EL (cell line): ENCODE results near the gene TMEM242.
"Not testable (repeated sequence)": the region's sequence is repeated elsewhere in the genome, so short reads cannot be mapped to it uniquely, and the experiment has no call there.

ENCODE experiments used
- DNase-seq: peaks from one replicate; pipeline ENCODE4 v3.0.0-alpha.2; 2016

TMEM242 gene

DNA sequence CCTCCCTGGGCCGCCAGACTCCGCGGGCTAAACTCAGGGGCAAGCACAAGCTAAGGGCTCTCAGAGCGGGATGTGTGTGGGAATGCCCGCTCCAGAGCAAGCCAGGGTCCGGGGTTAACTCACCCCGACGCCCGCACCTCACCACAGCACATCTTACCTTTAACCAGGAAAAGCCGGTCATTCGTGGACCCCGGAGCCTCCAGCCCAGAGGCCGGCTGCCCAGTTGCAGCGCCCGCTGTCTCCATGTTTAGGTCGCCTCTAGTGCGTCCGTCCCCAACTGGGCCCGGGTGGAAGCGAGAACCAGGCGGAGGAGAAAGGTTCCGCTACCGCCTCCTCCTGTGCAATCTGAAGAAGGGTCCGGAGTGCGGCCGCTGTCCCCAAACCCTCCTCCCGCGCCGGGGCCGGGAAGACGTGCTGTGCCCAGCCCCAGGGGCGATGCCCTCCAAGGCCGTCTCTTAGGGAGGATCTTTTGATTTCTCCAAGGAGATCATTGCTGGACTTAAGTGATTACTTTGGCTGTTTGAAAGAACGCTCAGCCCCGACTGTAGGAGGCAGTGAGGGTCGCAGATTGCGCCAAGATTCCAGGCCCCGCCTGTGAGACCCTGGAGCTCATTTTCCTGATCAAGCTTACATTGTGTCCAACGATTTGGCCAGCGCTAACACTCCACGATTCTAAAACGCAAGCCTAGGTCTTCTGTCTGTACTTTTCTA lies at the start of gene TMEM242:
Gene TMEM242, minus strand, starts transcription at position 265 of the 711 bp plus-strand sequence. Its CDS starts 20 bp downstream, at position 245.
- DNase-seq, result peak; percentile 95

- no peak for DNase-seq
Measured at GRCh38 chr6:157372501-157373280, 49.4 kb upstream of the TMEM242 start.

DNA sequence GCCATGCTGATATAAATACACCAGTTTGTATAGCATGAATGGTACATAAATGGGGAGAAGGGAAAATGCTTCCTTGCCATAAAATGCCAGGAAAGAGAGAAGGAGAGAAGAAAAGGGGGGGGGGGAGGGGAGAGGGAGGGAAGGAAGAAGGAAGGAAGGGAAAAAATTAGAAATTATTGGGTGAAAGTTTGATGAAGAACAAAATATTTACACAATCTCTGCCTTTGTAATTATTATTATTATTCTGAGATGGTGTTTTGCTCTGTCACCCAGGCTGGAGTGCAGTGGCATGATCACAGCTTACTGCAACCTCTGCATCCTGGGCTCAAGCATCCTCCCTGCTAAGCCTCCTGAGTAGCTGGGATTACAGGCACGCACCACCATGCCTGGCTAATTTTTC lies 47.4 kb upstream of the TMEM242 start:
- DNase-seq, result no peak

- DNase-seq, result no peak
Measured at GRCh38 chr6:157368359-157369049, 45.2 kb upstream of the TMEM242 start.

DNA sequence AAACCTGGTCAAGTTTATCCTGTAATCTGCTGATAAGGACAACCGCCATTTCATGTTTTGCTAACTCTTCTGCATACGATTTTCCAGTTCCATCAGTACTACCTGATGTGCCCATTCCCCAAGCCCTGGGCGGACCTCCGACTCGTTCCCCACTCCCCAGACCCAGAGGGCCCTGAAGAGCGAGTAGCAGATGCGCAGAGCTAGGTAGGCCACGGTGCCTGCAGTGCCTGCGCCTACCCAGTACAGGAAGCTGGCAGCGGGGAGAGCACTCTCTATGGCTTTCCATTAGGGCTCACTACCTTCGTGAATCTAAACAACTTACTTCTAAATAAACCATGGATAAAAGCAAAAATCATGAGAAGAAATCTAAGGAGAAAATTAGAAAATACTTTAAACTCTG lies 43.3 kb upstream of the TMEM242 start:
- DNase-seq, result no peak

GRCh38 chr6:157364705-157365104 lies 41.4 kb upstream of the TMEM242 start:
- DNase-seq, result no peak

- DNase-seq, result no peak
Measured at GRCh38 chr6:157361886-157362285, 38.6 kb upstream of the TMEM242 start.

- no peak for DNase-seq
Measured at GRCh38 chr6:157358287-157358686, 35.0 kb upstream of the TMEM242 start.

DNA sequence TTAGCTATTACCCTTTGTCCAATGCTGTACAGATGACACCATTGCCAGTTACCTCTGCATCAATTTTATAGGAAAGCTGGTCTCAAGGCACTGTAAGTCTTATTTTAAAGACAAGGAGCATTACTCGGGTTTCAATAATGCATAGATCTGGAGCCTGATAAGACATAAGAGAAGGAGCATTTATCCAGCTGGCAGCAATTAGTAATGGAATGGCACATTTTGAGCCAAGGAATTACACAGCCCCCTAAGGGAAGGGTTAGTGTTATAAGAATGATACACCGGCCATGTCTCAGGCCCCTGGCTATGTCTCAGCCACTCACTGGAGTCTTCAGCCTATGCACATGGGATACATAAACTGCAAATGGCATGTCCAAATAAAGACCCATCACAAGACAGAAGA lies 23.1 kb upstream of the TMEM242 start:
- DNase-seq, result peak; percentile 47

GRCh38 chr6:157343732-157344131 lies 20.4 kb upstream of the TMEM242 start:
- no peak for DNase-seq

DNA sequence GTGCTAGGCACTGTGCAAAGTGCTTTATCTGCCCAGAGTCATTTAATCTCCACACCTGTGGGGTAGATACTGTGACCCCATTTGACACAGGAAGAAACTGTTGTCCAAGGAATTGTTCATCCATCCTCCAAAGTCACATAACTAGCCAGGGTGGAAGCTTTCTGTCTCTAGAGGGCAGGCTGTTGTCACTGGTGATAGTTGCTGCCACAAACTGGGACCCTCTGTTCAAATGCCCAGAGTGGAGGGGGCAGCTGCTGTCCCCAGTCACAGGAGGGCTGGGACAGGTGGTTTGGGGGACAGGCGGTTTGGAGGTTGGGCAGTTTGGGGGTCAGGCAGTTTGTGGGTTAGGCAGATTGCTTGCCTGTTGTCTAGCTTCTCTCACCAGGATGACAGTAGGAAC lies 16.1 kb upstream of the TMEM242 start:
- DNase-seq, result no peak

DNA sequence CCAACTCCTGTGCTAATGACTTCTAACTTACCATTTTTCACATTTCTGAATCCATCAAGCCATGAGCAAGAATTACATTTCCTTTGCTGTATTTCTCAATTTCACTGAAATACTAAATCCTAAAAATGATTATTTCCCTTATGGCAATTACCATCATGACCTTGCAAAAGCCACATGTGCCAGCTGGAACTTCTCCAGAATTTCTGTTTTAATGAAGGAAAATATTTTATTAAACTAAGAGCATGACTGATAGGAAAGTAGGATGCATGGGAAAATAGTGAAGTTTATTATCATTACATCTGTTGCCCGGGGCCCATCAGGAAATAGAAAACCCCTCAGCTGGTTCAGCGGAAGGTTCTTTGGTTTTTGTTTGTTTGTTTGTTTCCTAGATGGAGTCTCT lies 14.4 kb upstream of the TMEM242 start:
- DNase-seq, result no peak

- not testable (repeated sequence) for DNase-seq
Measured at GRCh38 chr6:157337276-157337675, 14.0 kb upstream of the TMEM242 start.

DNA sequence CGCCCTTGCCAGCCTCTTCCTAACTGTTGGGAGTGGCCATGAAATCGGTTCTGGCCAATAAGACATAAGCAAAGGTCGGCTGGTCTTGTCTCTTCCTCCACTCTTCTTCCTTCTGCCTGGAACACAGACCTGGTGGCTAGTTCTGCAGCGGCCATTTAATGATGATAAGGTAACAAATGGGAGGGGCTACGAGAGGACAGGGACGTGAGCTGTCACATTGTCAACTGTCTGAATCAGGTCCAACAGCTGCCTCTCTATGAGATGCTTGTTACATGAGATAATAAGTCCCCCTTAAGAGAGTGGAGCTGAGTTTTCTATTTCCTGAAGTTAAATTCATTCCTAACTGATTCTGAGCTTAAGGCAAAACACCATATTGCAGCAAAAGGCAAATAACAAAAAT lies 12.5 kb upstream of the TMEM242 start:
- DNase-seq, result peak; percentile 48

DNA sequence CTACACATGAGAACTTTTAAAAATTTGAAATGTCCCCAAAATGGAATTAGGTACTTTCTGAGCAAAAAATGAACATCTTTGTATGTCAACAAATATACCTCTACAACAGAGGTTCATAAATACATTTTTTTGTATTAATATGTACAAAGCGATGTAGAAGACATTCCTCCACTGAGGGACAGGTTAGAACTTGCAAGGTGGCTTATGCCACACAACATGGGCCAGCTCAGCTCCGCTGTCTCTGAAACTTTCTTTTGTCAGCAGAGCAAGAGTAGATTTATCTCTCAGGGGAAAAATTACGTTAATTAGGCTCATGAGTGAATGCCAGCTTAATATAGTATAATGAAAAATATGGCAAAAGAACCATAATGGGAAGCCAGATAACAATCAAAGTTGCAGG lies 10.6 kb upstream of the TMEM242 start:
- DNase-seq, result no peak

- DNase-seq, result no peak
Measured at GRCh38 chr6:157333537-157333936, 10.2 kb upstream of the TMEM242 start.

DNA sequence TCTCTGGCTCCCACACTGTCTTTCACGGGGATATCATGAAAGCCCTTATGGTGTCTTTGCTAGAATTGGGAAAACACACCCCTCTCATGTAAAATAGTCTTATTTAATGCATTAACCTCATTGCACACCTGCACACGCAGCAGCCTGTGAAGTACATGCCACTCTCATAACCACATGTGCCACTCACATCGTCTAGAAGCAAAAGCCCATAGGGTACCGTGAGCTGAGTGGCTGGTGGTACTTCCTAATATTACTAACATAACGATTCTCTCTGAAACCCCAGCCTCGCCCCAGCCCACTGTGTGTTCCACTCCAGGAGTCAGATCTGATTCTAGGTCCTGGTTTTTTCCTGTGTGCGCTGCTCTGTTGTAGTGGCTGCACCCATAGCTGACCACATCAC lies 9.5 kb upstream of the TMEM242 start:
- DNase-seq, result no peak

- DNase-seq, result no peak
Measured at GRCh38 chr6:157330831-157331230, 7.5 kb upstream of the TMEM242 start.

DNA sequence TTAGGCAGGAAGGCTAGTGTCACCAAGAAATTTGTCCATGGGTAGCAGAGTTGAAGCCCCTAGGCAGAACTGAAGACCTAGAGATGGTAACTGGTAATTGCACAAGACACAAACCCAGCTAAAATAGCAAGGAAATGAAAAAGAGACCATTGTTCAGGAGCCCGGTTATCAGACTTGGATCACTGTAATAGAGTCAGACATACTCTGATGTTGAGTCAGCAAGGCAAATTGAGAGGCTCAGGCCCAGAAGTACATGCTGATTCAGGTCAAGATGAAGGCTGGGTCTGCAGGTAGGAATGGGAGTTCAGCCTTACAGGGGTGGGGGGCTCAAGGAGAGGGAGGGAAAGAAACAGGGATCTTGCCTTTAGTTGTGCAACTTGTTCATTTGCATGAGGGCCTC lies 6.5 kb upstream of the TMEM242 start:
- peak; percentile 56 for DNase-seq

DNA sequence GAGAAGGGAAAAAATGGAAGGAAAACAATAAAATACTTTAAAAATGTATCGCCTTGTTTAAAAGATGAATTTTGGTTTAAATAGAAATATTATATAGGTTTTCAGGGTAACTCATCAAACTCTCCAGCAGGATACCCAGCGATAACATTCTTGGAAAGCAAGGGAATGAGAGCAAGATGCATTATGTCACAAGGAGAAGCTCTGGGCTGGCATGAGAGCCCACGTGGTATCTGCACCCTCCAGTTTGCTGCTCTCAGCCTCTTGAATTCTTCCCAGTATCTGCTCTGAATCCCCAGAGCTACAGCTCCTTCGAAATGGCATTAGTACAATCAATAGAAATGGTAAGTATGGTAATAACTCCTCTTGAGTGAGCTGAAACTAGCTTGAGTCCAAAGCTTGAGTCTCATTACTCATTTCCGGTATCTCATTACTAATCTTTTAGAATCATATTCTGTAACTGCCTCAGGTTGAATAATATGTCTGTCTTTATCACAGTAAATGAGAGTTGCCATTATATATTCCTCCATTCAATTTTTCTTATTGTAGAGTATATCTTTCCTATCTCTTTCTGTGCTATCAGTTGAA lies 4.9 kb upstream of the TMEM242 start:
- peak; percentile 65 for DNase-seq

GRCh38 chr6:157326979-157327378 lies 3.7 kb upstream of the TMEM242 start:
- no peak for DNase-seq

DNA sequence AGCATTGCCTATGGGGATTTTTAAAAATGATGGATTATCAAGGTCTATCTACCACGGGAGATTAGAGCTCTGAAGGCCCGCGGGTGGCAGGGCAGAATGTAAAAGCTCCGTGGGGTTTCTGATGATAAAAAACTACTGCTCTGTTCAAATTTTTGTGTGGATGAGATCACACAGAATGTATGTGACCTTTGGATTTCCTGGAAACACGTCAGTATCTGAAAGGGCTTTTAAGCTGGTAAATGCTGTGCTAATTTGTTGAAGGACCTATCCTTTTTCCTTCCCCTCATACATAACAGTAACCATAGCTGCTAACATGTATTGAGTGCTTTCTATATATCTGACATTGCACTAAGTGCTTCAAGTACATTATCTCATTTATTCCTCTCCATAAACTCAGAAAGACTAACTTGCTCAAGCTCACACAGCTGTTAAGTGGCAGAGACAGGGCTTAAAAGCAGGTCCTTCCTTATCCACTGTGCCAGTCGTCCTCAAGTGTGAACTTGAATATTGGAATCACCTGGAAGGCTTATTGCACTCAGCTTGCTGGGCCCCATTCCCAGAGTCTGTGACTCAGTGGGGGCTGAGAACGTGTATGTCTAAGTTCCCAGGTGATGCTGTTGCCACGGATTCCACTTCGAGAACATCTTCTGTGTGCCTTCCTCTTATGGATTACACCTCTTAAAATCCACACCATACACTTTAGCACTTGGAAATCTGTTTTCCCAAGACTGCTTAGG lies 1.9 kb upstream of the TMEM242 start:
- DNase-seq, result peak; percentile 70

- DNase-seq, result peak; percentile 83
Measured at GRCh38 chr6:157323966-157324300, 614 bp upstream of the TMEM242 start.
